Kidney (tissue), 14 donors: ENCODE data around the gene CCDC198. TPM values are rescaled to one million over a fixed set of nuclear protein-coding genes. Genes with fewer than 3 reads are reported as not detected.

ENCODE experiments used
- DNase-seq, 5 donors: peaks; one replicate each; pipeline ENCODE4 v3.0.0-alpha.2; 2013 to 2020
- FAIRE-seq: peaks from 2 replicates; lab custom pipeline; 2012; peaks lifted over from hg19 to GRCh38; lab: Jason Lieb, UNC
- H3K27ac ChIP-seq, 2 donors: one replicate each; pipeline ENCODE4 v1.7.0; 2013; ENCODE audit warnings: low read depth in 2 of 2, low read length in 2 of 2, inconsistent platforms in 1 of 2
- H3K27me3 ChIP-seq: one replicate; pipeline ENCODE4 v1.7.1; 2013; ENCODE audit warnings: low read length, inconsistent platforms; ENCODE audit not compliant: control insufficient read depth, insufficient read depth
- H3K36me3 ChIP-seq, 3 donors: one replicate each; pipeline versions ENCODE4 v1.7.0 to v1.7.1; 2013; ENCODE audit warnings: low read length in 3 of 3, control low read depth in 1 of 3, inconsistent platforms in 1 of 3; ENCODE audit not compliant: insufficient read depth in 3 of 3, control insufficient read depth in 2 of 3
- H3K4me1 ChIP-seq, 3 donors: one replicate each; pipeline versions ENCODE4 v1.7.0 to v1.7.1; 2013; ENCODE audit warnings: low read length in 3 of 3, inconsistent platforms in 1 of 3, low read depth in 1 of 3; ENCODE audit not compliant: control insufficient read depth in 2 of 3, insufficient read depth in 2 of 3
- H3K4me3 ChIP-seq, 3 donors: one replicate each; pipeline versions ENCODE4 v1.7.0 to v1.8.1; 2013; ENCODE audit warnings: low read length in 3 of 3, control low read depth in 1 of 3, inconsistent platforms in 1 of 3
- H3K9ac ChIP-seq, 3 donors: one replicate each; pipeline versions ENCODE4 v1.7.0 to v1.7.1; 2013; ENCODE audit warnings: low read length in 3 of 3, control low read depth in 1 of 3, inconsistent platforms in 1 of 3
- H3K9me3 ChIP-seq, 3 donors: one replicate each; pipeline versions ENCODE4 v1.7.0 to v1.7.1; 2013; ENCODE audit warnings: low read length in 3 of 3, control low read depth in 1 of 3, inconsistent platforms in 1 of 3; ENCODE audit not compliant: control insufficient read depth in 2 of 3, insufficient read depth in 1 of 3
- intact Hi-C: fragments of 100-400 bp; cut with DNase I; formaldehyde crosslinking; loops from one replicate; pipeline ENCODE4 v1.11.1; 2022
- polyA plus RNA-seq: library from polyadenylated mRNA; stranded (reverse); fragments of 350-450 nt; fragmentation: Illumina TruSeq; extraction: RNeasy Lipid Tissue Mini Kit (QIAGEN cat#74804); gene quantifications from one replicate; pipeline ENCODE4 v1.2.3, GENCODE V29; 2014; ENCODE audit warnings: low read depth, low replicate concordance; ENCODE audit not compliant: insufficient read depth
- total RNA-seq: library from RNA; stranded (reverse); fragmentation: NEBNext Ultra II Directional; extraction: Animal tissue kit (Norgen Biotek cat#: 25700); gene quantifications from one replicate; pipeline ENCODE4 v1.2.1, GENCODE V29; 2021
- TF ChIP-seq, protein P1 (sequence below): IDR thresholded peaks from 3 replicates; pipeline ENCODE4 v1.5.1; 2012; ENCODE audit warnings: mild to moderate bottlenecking, moderate library complexity, borderline replicate concordance; ENCODE audit not compliant: insufficient read depth; ENCODE audit errors: extremely low read depth
- donor health status: control.
- donor health status: control.
- donor health status: control.
- donor health status: control.
- donor health status: control.
- donor health status: DM: yes; HTN: yes; CAD: no.
- donor health status: Normal renal cell carcinoma (clear cell type).

The CCDC198 gene
- total and polyA plus RNA-seq, 2 donors from 2014 or later: 114 to 166 TPM

DNA sequence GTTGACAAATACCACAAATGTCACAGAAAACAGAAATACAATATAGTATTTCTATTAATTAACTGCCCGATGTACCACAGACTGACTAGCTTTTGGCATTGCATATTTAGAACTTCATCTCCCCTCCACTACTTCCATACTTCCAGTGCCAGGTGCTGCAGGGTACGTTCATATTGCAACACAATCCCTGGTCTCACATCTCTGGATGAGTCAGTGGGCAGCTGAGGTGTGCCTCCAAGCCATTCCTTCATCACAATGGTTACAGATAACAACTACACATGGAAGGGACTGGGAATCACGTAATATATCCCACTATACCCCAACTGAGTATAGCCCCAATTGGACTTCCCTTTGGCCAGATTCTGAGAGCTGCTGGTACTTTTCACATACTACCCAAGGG is 31.1 kb downstream of the CCDC198 start:
- TF ChIP-seq, protein P1, sequence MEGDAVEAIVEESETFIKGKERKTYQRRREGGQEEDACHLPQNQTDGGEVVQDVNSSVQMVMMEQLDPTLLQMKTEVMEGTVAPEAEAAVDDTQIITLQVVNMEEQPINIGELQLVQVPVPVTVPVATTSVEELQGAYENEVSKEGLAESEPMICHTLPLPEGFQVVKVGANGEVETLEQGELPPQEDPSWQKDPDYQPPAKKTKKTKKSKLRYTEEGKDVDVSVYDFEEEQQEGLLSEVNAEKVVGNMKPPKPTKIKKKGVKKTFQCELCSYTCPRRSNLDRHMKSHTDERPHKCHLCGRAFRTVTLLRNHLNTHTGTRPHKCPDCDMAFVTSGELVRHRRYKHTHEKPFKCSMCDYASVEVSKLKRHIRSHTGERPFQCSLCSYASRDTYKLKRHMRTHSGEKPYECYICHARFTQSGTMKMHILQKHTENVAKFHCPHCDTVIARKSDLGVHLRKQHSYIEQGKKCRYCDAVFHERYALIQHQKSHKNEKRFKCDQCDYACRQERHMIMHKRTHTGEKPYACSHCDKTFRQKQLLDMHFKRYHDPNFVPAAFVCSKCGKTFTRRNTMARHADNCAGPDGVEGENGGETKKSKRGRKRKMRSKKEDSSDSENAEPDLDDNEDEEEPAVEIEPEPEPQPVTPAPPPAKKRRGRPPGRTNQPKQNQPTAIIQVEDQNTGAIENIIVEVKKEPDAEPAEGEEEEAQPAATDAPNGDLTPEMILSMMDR: no peak
- Histone ChIP-seq H3K27me3 (no peaks in the 10 kb centered on the region), H3K9me3 (no peaks in the 10 kb centered on the region), H3K4me3 (no peak overlapping the region), H3K36me3 (no peaks in the 10 kb centered on the region), H3K27ac (no peak overlapping the region), H3K9ac (no peak overlapping the region), H3K4me1 (peaks cover 0 to 4% (median 0%) of the 10 kb centered on the region in 3 donors)
- DNase-seq: no peak
- intact Hi-C loops: no loop called here
- no peak for FAIRE-seq

DNA sequence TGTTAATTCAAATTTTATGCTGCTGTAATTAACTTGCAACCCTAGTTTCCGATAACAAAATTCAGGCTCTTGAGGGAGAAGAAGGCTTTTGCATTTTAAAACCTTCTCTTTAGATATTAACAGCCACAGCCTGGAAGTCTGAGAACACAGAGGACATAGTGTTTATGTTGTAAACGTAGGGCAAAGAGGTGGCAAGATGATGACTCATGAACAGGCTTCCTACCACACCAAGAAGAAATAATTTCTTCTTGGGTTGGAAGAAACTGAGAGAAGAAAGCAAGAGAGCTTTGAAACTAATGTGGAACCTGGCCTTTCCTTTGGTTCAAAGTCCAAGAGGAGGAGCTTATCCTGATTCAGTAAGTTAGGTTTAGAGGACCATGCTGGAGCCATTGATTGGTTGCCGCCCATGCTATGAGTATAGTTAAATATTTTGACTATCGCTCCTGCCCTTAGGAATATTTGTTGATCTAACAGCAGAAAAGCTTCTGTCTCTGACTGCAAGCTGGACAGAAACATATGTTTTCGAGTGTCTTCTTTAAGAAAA is 31.8 kb downstream of the CCDC198 start:
- TF ChIP-seq, protein P1: no peak
- FAIRE-seq: no peak
- intact Hi-C loops: no loop called here
- Histone ChIP-seq H3K4me1 (peaks cover 0 to 4% (median 0%) of the 10 kb centered on the region in 3 donors), H3K27me3 (no peaks in the 10 kb centered on the region), H3K9me3 (no peaks in the 10 kb centered on the region), H3K4me3 (no peak overlapping the region), H3K27ac (no peak overlapping the region), H3K36me3 (no peaks in the 10 kb centered on the region), H3K9ac (no peak overlapping the region)
- no peak for DNase-seq

DNA sequence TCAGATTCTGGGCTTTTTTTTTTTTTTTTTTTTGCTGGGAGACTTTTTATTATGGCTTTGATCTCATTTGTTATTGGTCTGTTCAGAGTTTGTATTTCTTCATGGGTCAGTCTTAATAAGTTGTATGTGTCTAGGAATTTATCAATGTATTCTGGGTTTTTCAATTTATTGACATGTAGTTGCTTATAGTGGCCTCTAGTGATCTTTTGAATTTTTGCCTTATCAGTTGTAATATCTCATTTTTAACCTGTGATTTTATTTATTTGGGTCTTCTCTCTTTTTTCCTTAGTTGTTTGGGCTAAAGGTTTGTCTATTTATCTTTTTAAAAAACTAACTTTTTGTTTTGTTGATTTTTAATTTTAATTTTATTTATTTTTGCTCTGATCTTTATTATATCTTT is 57.7 kb downstream of the CCDC198 start:
- Histone ChIP-seq H3K27me3 (no peaks in the 10 kb centered on the region), H3K4me1 (no peaks in the 10 kb centered on the region), H3K36me3 (no peaks in the 10 kb centered on the region), H3K9me3 (no peaks in the 10 kb centered on the region), H3K27ac (no peak overlapping the region), H3K9ac (no peak overlapping the region), H3K4me3 (no peak overlapping the region)
- TF ChIP-seq, protein P1: no peak
- intact Hi-C loops: no loop called here
- DNase-seq: no peak
- no peak for FAIRE-seq

DNA sequence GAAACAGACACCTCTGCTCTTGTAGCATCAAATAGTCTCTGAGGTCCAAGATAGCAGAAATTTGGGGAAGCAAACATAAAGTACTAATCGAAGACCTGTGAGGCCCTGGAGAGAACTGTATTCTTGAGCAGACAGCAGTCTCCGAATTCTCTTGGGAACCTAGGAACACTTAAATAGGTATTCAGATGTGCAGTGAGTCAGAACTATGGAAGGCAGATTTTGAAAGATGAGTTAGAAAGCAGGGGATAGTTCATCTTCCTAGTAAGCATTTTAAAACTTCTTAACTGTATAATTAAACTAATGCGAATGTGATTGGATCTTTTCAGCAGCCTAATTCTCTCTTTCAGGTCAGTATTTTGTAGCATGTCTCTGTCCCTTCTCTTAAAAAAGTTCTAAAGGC is 72.7 kb downstream of the CCDC198 start:
- Histone ChIP-seq H3K4me1 (no peaks in the 10 kb centered on the region), H3K9me3 (no peaks in the 10 kb centered on the region), H3K27me3 (no peaks in the 10 kb centered on the region), H3K9ac (no peak overlapping the region), H3K27ac (no peak overlapping the region), H3K36me3 (no peaks in the 10 kb centered on the region), H3K4me3 (no peak overlapping the region)
- intact Hi-C loops: no loop called here
- FAIRE-seq (no peak), DNase-seq (no peak)
- TF ChIP-seq, protein P1: no peak
